Mesodermal cell (in vitro differentiated cells): ENCODE results near the gene GSG1L.
"Not testable (repeated sequence)": the region's sequence is repeated elsewhere in the genome, so short reads cannot be mapped to it uniquely, and the experiment has no call there.

Source experiments
- H3K27ac ChIP-seq: 2 replicates; pipeline ENCODE4 v1.7.0; 2013; ENCODE audit warnings: mild to moderate bottlenecking, low read depth, low read length, moderate library complexity; ENCODE audit not compliant: severe bottlenecking
- H3K36me3 ChIP-seq: 2 replicates; pipeline ENCODE4 v1.7.1; 2013; ENCODE audit warnings: mild to moderate bottlenecking, low read length, moderate library complexity; ENCODE audit not compliant: control insufficient read depth, insufficient read depth
- H3K4me1 ChIP-seq: one replicate; pipeline ENCODE4 v1.7.1; 2013; ENCODE audit warnings: mild to moderate bottlenecking, low read length; ENCODE audit not compliant: insufficient read depth, control insufficient read depth, poor library complexity, severe bottlenecking
- H3K4me3 ChIP-seq: 2 replicates; pipeline ENCODE4 v1.7.0; 2013; ENCODE audit warnings: low read length, control low read depth, mild to moderate bottlenecking; ENCODE audit not compliant: insufficient read depth, poor library complexity, severe bottlenecking; ENCODE audit errors: extremely low read depth
- H3K9me3 ChIP-seq: 2 replicates; pipeline ENCODE4 v1.7.1; 2013; ENCODE audit warnings: mild to moderate bottlenecking, low read length, moderate library complexity; ENCODE audit not compliant: control insufficient read depth
- WGBS, 2 experiments: methylation state at CpG; one replicate each; pipeline ENCODE4 v1.1.5; 2013; ENCODE audit warnings: missing lambda C conversion rate in 2 of 2; ENCODE audit not compliant: insufficient coverage in 2 of 2; 5-methylcytosine and 5-hydroxymethylcytosine counted together

The GSG1L gene

DNA sequence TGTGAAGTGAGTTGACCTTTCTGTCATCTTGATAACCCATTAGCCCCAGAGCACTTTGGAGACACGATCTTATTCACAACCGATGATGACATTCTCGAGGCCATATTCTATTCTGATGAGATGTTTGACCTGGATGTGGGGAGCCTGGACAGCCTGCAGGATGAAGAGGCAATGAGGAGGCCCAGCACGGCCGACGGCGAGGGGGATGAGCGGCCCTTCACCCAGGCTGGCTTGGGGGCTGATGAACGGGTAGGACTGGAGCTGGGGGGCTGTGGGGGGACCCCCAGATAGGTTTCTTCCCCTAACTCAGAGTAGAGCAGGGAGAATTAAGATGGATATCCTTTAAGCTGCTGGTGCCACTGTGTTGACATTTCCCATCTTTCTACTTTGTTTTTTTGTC lies 311.8 kb downstream of the GSG1L start:
- WGBS, 2 experiments = 92 to 97% methylated on average over 6 of the region's 9 CpGs
- Histone ChIP-seq H3K36me3 (peaks cover 8% of the 10 kb centered on the region), H3K9me3 (no peaks in the 10 kb centered on the region), H3K27ac (no peak overlapping the region), H3K4me1 (peaks cover 5% of the 10 kb centered on the region), H3K4me3 (no peak overlapping the region)

GRCh38 chr16:27751233-27751632 lies 312.3 kb downstream of the GSG1L start:
- Histone ChIP-seq H3K36me3 (peaks cover 8% of the 10 kb centered on the region), H3K27ac (no peak overlapping the region), H3K9me3 (no peaks in the 10 kb centered on the region), H3K4me3 (no peak overlapping the region), H3K4me1 (peaks cover 5% of the 10 kb centered on the region)
- WGBS, 2 experiments = 89 to 93% methylated on average over 1 to 3 of the region's 4 CpGs

- no peaks in the 10 kb centered on the region for H3K9me3 ChIP-seq
- no peak overlapping the region for H3K4me3 ChIP-seq
- 97% methylated on average over 16 of the region's 16 CpGs for WGBS, 2 experiments
- H3K36me3 ChIP-seq = peaks cover 8% of the 10 kb centered on the region
- peaks cover 5% of the 10 kb centered on the region for H3K4me1 ChIP-seq
- no peak overlapping the region for H3K27ac ChIP-seq
These were observed 313.6 kb downstream of the GSG1L start for GRCh38 chr16:27749946-27750345.

GRCh38 chr16:27749547-27749875 lies 314.0 kb downstream of the GSG1L start:
- Histone ChIP-seq H3K36me3 (peaks cover 6% of the 10 kb centered on the region), H3K9me3 (no peaks in the 10 kb centered on the region), H3K27ac (no peak overlapping the region), H3K4me1 (peaks cover 5% of the 10 kb centered on the region), H3K4me3 (no peak overlapping the region)
- 91 to 95% methylated on average over 16 of the region's 16 CpGs for WGBS, 2 experiments

DNA sequence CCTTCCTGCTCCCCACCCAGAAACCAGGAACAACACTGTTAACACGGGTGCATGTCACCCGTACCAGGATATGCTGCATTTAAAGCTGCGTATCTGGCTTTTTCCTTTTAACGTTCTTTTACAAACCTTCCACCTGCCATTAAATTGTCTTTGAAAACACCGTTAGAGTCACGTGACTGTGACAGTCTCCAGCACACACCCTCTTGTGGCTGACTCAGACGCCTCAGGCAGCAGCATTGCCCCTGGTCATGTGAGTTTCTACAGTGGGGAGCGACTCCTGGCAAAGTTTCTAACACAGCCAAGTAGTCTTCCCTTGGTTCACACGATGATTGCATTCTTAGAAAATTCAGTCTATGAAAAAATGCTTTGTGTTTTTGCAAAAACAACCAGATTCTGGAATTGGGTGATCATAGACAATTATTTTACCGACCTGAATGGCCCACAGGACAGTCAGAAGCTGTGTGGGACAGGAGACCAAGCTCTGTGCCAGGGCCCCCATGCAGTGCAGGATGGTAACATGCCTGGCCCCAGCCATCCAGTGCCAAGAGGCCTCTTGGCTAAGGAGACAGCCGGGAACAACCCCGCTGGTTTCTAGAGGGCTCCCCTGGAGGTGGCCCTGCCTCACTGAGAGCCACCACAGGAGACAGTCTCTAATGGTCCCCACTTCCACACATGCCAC lies 314.5 kb downstream of the GSG1L start:
- H3K36me3 ChIP-seq = peaks cover 4% of the 10 kb centered on the region
- WGBS, 2 experiments = 52 to 64% methylated on average over 11 of the region's 12 CpGs
- H3K9me3 ChIP-seq = no peaks in the 10 kb centered on the region
- H3K4me3 ChIP-seq = no peak overlapping the region
- peaks cover 5% of the 10 kb centered on the region for H3K4me1 ChIP-seq
- no peak overlapping the region for H3K27ac ChIP-seq

GRCh38 chr16:27747946-27748345 lies 315.6 kb downstream of the GSG1L start:
- peaks cover 9% of the 10 kb centered on the region for H3K36me3 ChIP-seq
- H3K27ac ChIP-seq = no peak overlapping the region
- 98% methylated on average over 8 to 14 of the region's 14 CpGs for WGBS, 2 experiments
- H3K9me3 ChIP-seq = no peaks in the 10 kb centered on the region
- H3K4me1 ChIP-seq = peaks cover 5% of the 10 kb centered on the region
- no peak overlapping the region for H3K4me3 ChIP-seq

- Histone ChIP-seq H3K4me3 (no peak overlapping the region), H3K9me3 (no peaks in the 10 kb centered on the region), H3K4me1 (peaks cover 5% of the 10 kb centered on the region), H3K36me3 (peaks cover 7% of the 10 kb centered on the region), H3K27ac (no peak overlapping the region)
- 95 to 96% methylated on average over 13 to 17 of the region's 18 CpGs for WGBS, 2 experiments
These were observed 317.2 kb downstream of the GSG1L start for GRCh38 chr16:27746076-27746855.

DNA sequence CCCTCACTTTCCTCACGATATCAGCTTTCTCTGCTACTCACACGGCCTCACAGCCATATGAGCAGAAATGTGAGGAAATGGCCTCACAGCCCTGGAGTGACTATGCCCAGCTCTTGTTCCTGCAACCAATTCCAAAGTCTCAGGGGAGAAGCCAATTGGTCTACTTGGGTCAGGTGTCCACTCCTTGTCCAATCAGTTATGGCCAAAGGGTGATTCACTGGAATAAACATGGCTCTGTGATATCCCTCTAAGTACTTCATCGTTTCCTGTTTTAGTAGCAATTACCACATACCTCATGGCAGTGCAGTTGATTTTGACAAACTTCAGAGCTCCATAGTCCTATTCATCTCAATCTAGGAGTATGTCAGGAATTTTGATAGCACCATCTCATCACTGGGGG lies 318.2 kb downstream of the GSG1L start:
- peaks cover 5% of the 10 kb centered on the region for H3K4me1 ChIP-seq
- no peak overlapping the region for H3K4me3 ChIP-seq
- WGBS, 2 experiments = 96 to 97% methylated on average over 3 of the region's 3 CpGs
- H3K27ac ChIP-seq = no peak overlapping the region
- H3K9me3 ChIP-seq = no peaks in the 10 kb centered on the region
- peaks cover 9% of the 10 kb centered on the region for H3K36me3 ChIP-seq

DNA sequence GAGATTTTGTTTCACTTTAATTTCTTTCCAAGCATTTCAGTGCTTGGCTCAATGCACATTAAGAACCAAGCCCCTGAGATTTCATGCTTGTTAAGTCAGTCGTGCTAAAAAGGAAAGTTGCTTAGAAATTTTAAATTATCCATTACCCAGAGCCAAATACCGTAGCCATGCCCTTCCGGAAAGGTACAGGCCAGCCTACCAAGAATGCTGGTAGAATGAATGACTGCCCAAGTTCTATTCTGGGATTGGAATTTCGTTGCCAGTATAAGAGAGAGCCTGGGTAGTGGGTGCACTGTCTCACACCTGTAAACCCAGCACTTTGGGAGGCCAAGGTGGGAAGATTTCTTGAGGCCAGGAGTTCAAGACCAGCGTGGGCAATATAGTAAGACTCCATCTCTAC lies 319.6 kb downstream of the GSG1L start:
- no peak overlapping the region for H3K27ac ChIP-seq
- 67 to 94% methylated on average over 1 to 4 of the region's 5 CpGs for WGBS, 2 experiments
- no peaks in the 10 kb centered on the region for H3K9me3 ChIP-seq
- H3K4me1 ChIP-seq = peaks cover under 1% of the 10 kb centered on the region
- peaks cover 12% of the 10 kb centered on the region for H3K36me3 ChIP-seq
- H3K4me3 ChIP-seq = no peak overlapping the region

GRCh38 chr16:27743001-27743400 lies 320.5 kb downstream of the GSG1L start:
- peaks cover 12% of the 10 kb centered on the region for H3K36me3 ChIP-seq
- H3K4me3 ChIP-seq, H3K27ac ChIP-seq, H3K4me1 ChIP-seq, H3K9me3 ChIP-seq: not testable (repeated sequence)
- WGBS, 2 experiments = 88 to 100% methylated on average over 1 to 2 of the region's 3 CpGs

DNA sequence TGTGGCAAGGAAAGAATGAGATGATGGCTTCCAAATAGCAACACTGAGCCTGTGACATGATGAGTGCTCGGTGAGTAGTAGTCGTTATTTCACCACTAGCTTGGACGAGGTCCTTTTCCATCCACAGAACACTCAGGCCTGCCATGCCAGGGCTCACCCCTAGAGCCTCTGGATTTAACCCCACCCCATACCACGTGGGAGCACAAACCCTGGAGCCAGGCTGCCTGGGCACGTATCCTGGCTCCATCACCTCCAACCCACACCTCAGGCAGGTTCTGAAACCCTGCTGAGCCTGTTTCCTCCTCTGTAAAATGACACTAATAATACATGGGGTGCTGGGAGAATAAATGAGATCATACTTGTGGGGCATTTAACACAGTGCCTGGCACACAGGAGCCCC lies 321.2 kb downstream of the GSG1L start:
- Histone ChIP-seq H3K9me3 (no peaks in the 10 kb centered on the region), H3K4me3 (no peak overlapping the region), H3K36me3 (peaks cover 12% of the 10 kb centered on the region), H3K4me1 (no peaks in the 10 kb centered on the region), H3K27ac (no peak overlapping the region)
- 80 to 88% methylated on average over 2 to 4 of the region's 5 CpGs for WGBS, 2 experiments
